T-helper 1 cell treated with Interleukin-12 subunit alpha and Interleukin-12 subunit beta and Interleukin-4 antibody, amounts not matched to agents 30 μg/mL and 1 μg/mL, for 36 hours (primary cell): ENCODE data around the gene RYR1.
"Not testable (repeated sequence)": the region's sequence is repeated elsewhere in the genome, so short reads cannot be mapped to it uniquely, and the experiment has no call there.

ENCODE experiments used
- H3K27ac Mint-ChIP-seq: one replicate; pipeline ENCODE4 v1.8.0; 2021; ENCODE audit warnings: mild to moderate bottlenecking, mixed read lengths
- H3K27me3 Mint-ChIP-seq: one replicate; pipeline ENCODE4 v1.8.0; 2021; ENCODE audit warnings: low read depth, mixed read lengths
- H3K36me3 Mint-ChIP-seq: one replicate; pipeline ENCODE4 v1.8.0; 2021; ENCODE audit warnings: low read depth, mixed read lengths
- H3K4me1 Mint-ChIP-seq: one replicate; pipeline ENCODE4 v1.8.0; 2021; ENCODE audit warnings: low read depth, mixed read lengths
- H3K4me3 Mint-ChIP-seq: one replicate; pipeline ENCODE4 v1.8.0; 2021; ENCODE audit warnings: mild to moderate bottlenecking, moderate library complexity, mixed read lengths
- H3K9me3 Mint-ChIP-seq: one replicate; pipeline ENCODE4 v1.8.0; 2021; ENCODE audit warnings: mixed read lengths

Gene RYR1

GRCh38 chr19:38472725-38473124 is 39.2 kb downstream of the RYR1 start:
- H3K4me1 Mint-ChIP-seq, H3K9me3 Mint-ChIP-seq, H3K27me3 Mint-ChIP-seq, H3K4me3 Mint-ChIP-seq, H3K36me3 Mint-ChIP-seq, H3K27ac Mint-ChIP-seq: not testable (repeated sequence)

- Mint-ChIP-seq H3K9me3 (no peaks in the 10 kb centered on the region), H3K4me3 (no peak overlapping the region), H3K27ac (no peak overlapping the region), H3K27me3 (no peaks in the 10 kb centered on the region), H3K36me3 (no peaks in the 10 kb centered on the region), H3K4me1 (no peaks in the 10 kb centered on the region)
These were observed 39.7 kb downstream of the RYR1 start for GRCh38 chr19:38473201-38473600.

GRCh38 chr19:38475176-38475575 is 41.7 kb downstream of the RYR1 start:
- Mint-ChIP-seq H3K27me3 (no peaks in the 10 kb centered on the region), H3K4me1 (no peaks in the 10 kb centered on the region), H3K27ac (no peak overlapping the region), H3K4me3 (no peak overlapping the region), H3K9me3 (no peaks in the 10 kb centered on the region), H3K36me3 (no peaks in the 10 kb centered on the region)

- Mint-ChIP-seq H3K36me3 (no peaks in the 10 kb centered on the region), H3K4me1 (no peaks in the 10 kb centered on the region), H3K27me3 (no peaks in the 10 kb centered on the region), H3K27ac (no peak overlapping the region), H3K4me3 (no peak overlapping the region), H3K9me3 (no peaks in the 10 kb centered on the region)
These were observed 44.9 kb downstream of the RYR1 start for GRCh38 chr19:38478273-38478971.

GRCh38 chr19:38482496-38482895 is 49.0 kb downstream of the RYR1 start:
- no peaks in the 10 kb centered on the region for H3K9me3 Mint-ChIP-seq

GRCh38 chr19:38483016-38483630 is 49.6 kb downstream of the RYR1 start:
- Mint-ChIP-seq H3K4me3 (no peak overlapping the region), H3K27ac (no peak overlapping the region), H3K9me3 (no peaks in the 10 kb centered on the region), H3K4me1 (no peaks in the 10 kb centered on the region), H3K36me3 (no peaks in the 10 kb centered on the region), H3K27me3 (no peaks in the 10 kb centered on the region)

More at GRCh38 chr19:38482496-38482895, 49.0 kb downstream of the RYR1 start:
- no peak overlapping the region for H3K27ac Mint-ChIP-seq
- H3K36me3 Mint-ChIP-seq: no peaks in the 10 kb centered on the region
- no peaks in the 10 kb centered on the region for H3K4me1 Mint-ChIP-seq
- H3K27me3 Mint-ChIP-seq: no peaks in the 10 kb centered on the region
- H3K4me3 Mint-ChIP-seq: no peak overlapping the region

- Mint-ChIP-seq H3K36me3 (no peaks in the 10 kb centered on the region), H3K27me3 (no peaks in the 10 kb centered on the region), H3K4me3 (no peak overlapping the region), H3K4me1 (no peaks in the 10 kb centered on the region), H3K27ac (no peak overlapping the region), H3K9me3 (no peaks in the 10 kb centered on the region)
These were observed 51.3 kb downstream of the RYR1 start for GRCh38 chr19:38484747-38485146.

GRCh38 chr19:38485541-38486285 is 52.2 kb downstream of the RYR1 start:
- Mint-ChIP-seq H3K9me3 (no peaks in the 10 kb centered on the region), H3K36me3 (no peaks in the 10 kb centered on the region), H3K4me3 (no peak overlapping the region), H3K4me1 (no peaks in the 10 kb centered on the region), H3K27ac (no peak overlapping the region), H3K27me3 (peaks cover 7% of the 10 kb centered on the region)

GRCh38 chr19:38486731-38487336 is 53.3 kb downstream of the RYR1 start:
- Mint-ChIP-seq H3K4me1 (no peaks in the 10 kb centered on the region), H3K4me3 (no peak overlapping the region), H3K36me3 (no peaks in the 10 kb centered on the region), H3K9me3 (no peaks in the 10 kb centered on the region), H3K27ac (no peak overlapping the region), H3K27me3 (peaks cover 10% of the 10 kb centered on the region)

GRCh38 chr19:38488096-38488495 is 54.6 kb downstream of the RYR1 start:
- H3K4me1 Mint-ChIP-seq: peaks cover 3% of the 10 kb centered on the region
- no peak overlapping the region for H3K4me3 Mint-ChIP-seq
- H3K27me3 Mint-ChIP-seq: peaks cover 18% of the 10 kb centered on the region
- no peak overlapping the region for H3K27ac Mint-ChIP-seq
- no peaks in the 10 kb centered on the region for H3K9me3 Mint-ChIP-seq
- H3K36me3 Mint-ChIP-seq: no peaks in the 10 kb centered on the region

GRCh38 chr19:38488776-38489481 is 55.4 kb downstream of the RYR1 start:
- H3K36me3 Mint-ChIP-seq: no peaks in the 10 kb centered on the region

GRCh38 chr19:38490861-38491260 is 57.4 kb downstream of the RYR1 start:
- Mint-ChIP-seq H3K4me1 (peaks cover 3% of the 10 kb centered on the region), H3K27ac (no peak overlapping the region), H3K4me3 (no peak overlapping the region), H3K9me3 (no peaks in the 10 kb centered on the region), H3K27me3 (peaks cover 18% of the 10 kb centered on the region), H3K36me3 (no peaks in the 10 kb centered on the region)

More at GRCh38 chr19:38488776-38489481, 55.4 kb downstream of the RYR1 start:
- no peaks in the 10 kb centered on the region for H3K9me3 Mint-ChIP-seq
- peaks cover 3% of the 10 kb centered on the region for H3K4me1 Mint-ChIP-seq
- no peak overlapping the region for H3K27ac Mint-ChIP-seq
- H3K27me3 Mint-ChIP-seq: peaks cover 18% of the 10 kb centered on the region
- no peak overlapping the region for H3K4me3 Mint-ChIP-seq

GRCh38 chr19:38492181-38492813 is 58.8 kb downstream of the RYR1 start:
- H3K4me3 Mint-ChIP-seq: no peak overlapping the region
- H3K27me3 Mint-ChIP-seq: peaks cover 18% of the 10 kb centered on the region
- H3K4me1 Mint-ChIP-seq: peaks cover 3% of the 10 kb centered on the region
- no peak overlapping the region for H3K27ac Mint-ChIP-seq
- H3K36me3 Mint-ChIP-seq: no peaks in the 10 kb centered on the region
- H3K9me3 Mint-ChIP-seq: no peaks in the 10 kb centered on the region

GRCh38 chr19:38494379-38494778 is 60.9 kb downstream of the RYR1 start:
- H3K36me3 Mint-ChIP-seq: no peaks in the 10 kb centered on the region
- H3K27ac Mint-ChIP-seq: no peak overlapping the region
- H3K27me3 Mint-ChIP-seq: peaks cover 18% of the 10 kb centered on the region
- H3K4me3 Mint-ChIP-seq: no peak overlapping the region
- peaks cover 3% of the 10 kb centered on the region for H3K4me1 Mint-ChIP-seq
- no peaks in the 10 kb centered on the region for H3K9me3 Mint-ChIP-seq
